Measurements from ENCODE around the gene NCKAP5. TPM values are rescaled to one million over a fixed set of nuclear protein-coding genes. Genes with fewer than 3 reads are reported as not detected.

The NCKAP5 gene
- total RNA-seq, 3 donors from 2014 or later, result 1.9 to 6.3 (median 2.3) TPM

DNA sequence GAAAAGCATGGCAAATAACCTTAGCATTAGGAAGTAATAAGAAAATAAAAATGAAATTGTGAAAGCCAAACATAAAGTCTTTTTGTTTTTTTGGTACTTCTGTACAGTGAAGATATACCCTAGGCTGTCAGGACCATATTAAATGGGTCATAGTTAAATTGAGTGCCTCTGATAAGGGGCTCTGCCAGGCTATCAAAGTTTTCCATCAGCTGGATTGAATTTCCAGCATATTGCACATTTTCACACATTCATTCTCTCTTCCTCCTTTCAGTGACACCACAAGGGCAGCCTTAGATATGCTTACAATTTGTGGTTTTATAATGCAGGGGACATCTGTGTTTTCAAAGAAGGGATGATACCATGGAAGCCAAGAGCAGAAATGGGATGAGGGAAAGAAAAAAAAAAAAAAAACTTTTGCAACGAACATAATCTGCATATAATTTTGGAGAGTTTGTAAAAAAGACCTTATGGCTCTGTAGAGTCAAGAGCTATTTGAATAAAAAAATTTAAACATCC is 789.0 kb downstream of the NCKAP5 start:
- intact Hi-C loops (cut with DNase I, micrococcal nuclease), result no loop called here
- Histone ChIP-seq H3K4me3 (no peak overlapping the region), H3K9me3 (no peaks in the 10 kb centered on the region), H3K4me1 (ENCODE audit: low read depth) (no peaks in the 10 kb centered on the region), H3K36me3 (ENCODE audit: low read depth) (no peaks in the 10 kb centered on the region)
- ATAC-seq (no peak), DNase-seq (no peak)
- TF ChIP-seq, protein P1, sequence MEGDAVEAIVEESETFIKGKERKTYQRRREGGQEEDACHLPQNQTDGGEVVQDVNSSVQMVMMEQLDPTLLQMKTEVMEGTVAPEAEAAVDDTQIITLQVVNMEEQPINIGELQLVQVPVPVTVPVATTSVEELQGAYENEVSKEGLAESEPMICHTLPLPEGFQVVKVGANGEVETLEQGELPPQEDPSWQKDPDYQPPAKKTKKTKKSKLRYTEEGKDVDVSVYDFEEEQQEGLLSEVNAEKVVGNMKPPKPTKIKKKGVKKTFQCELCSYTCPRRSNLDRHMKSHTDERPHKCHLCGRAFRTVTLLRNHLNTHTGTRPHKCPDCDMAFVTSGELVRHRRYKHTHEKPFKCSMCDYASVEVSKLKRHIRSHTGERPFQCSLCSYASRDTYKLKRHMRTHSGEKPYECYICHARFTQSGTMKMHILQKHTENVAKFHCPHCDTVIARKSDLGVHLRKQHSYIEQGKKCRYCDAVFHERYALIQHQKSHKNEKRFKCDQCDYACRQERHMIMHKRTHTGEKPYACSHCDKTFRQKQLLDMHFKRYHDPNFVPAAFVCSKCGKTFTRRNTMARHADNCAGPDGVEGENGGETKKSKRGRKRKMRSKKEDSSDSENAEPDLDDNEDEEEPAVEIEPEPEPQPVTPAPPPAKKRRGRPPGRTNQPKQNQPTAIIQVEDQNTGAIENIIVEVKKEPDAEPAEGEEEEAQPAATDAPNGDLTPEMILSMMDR (IDR thresholded peaks at IDR 0.05), result no peak

DNA sequence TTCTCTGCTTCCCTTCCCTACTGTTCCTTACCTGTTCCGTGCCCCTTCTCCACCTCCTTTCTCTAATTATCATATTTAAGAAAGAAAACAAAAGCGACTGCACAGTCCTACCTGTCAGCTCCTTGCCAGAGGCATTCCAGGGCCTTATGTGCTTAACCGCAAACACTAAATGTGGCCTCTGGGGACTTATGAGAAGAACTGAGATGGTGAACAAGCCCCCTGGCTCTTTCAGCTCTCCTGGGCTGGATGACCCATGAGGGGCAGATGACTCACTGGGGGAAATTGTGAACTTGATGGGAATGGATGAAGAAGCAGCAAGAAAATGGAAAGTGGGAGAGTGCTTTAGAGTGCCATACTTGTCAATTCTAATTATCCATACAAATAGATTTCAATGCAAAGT is 792.0 kb downstream of the NCKAP5 start:
- intact Hi-C loops (cut with DNase I, micrococcal nuclease), result no loop called here
- Histone ChIP-seq H3K4me3 (no peak overlapping the region), H3K4me1 (ENCODE audit: low read depth) (no peaks in the 10 kb centered on the region), H3K36me3 (ENCODE audit: low read depth) (no peaks in the 10 kb centered on the region), H3K9me3 (no peaks in the 10 kb centered on the region)
- ATAC-seq (no peak), DNase-seq (no peak)
- TF ChIP-seq, protein P1 (IDR thresholded peaks at IDR 0.05), result no peak

DNA sequence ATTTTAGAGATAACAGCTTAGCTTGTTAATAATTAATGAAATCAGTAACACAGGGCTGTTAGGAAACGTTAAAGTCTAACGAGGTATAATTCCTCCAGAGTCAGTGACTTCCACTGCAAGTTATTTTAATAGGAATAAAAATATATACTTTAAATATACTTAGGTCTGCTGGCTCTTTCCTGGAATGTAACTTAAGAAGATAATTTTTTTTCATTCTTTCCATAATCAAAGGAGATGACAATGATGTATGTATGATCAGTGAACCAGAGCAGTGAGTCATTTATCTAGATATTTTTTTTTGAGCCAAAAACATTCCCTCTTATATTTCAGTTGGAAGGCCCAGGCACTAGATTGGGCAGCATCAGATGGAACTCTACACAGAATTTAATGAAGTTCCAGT is 794.1 kb downstream of the NCKAP5 start:
- Histone ChIP-seq H3K36me3 (ENCODE audit: low read depth) (no peaks in the 10 kb centered on the region), H3K9me3 (no peaks in the 10 kb centered on the region), H3K4me3 (no peak overlapping the region), H3K4me1 (ENCODE audit: low read depth) (no peaks in the 10 kb centered on the region)
- intact Hi-C loops (cut with DNase I, micrococcal nuclease), result no loop called here
- TF ChIP-seq, protein P1 (IDR thresholded peaks at IDR 0.05), result no peak
- DNase-seq (no peak), ATAC-seq (no peak)

DNA sequence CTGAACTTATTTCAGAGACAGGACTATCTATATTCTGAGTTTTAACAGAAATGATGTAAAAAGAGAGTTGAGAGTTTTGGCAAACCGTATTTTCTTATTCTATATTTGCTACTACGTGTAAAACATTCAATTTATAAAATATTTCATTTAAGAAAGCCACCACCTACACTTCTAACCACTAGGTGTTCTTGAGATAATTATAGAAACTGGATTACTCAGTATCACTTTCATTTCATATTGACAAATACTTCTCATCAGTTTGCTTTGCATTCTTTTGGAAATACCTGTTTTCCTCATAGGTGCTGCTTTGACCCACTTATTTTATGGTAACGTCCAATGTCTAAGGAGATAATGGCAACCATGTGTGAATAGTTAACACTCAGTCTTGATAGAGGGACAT is 794.9 kb downstream of the NCKAP5 start:
- Histone ChIP-seq H3K9me3 (no peaks in the 10 kb centered on the region), H3K36me3 (ENCODE audit: low read depth) (no peaks in the 10 kb centered on the region), H3K4me1 (ENCODE audit: low read depth) (no peaks in the 10 kb centered on the region), H3K4me3 (no peak overlapping the region)
- intact Hi-C loops (cut with DNase I, micrococcal nuclease), result no loop called here
- ATAC-seq (no peak), DNase-seq (no peak)
- TF ChIP-seq, protein P1 (IDR thresholded peaks at IDR 0.05), result no peak

DNA sequence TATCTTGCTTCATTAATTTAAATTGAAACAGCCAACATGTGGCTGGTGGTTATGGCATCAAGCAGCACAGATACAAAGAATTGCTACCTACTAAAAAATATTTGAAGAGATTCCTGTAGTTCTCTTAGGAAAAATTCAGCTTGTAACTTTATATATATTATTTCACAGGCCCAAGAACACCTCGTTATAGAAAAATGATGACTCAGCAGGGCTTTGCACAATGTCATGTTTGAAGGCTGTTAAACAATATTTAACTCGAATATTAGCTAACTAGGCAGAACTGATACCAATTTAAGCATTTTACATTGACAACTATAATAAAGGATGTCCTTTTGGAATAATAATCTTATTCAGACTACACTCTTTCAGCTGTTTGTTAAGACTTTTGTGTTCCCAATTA is 795.9 kb downstream of the NCKAP5 start:
- no peaks in the 10 kb centered on the region for H3K4me1 ChIP-seq (ENCODE audit: low read depth)
- intact Hi-C loops (cut with DNase I, micrococcal nuclease), result no loop called here
- no peak for ATAC-seq
- no peak overlapping the region for H3K4me3 ChIP-seq
- H3K9me3 ChIP-seq, result no peaks in the 10 kb centered on the region
- no peaks in the 10 kb centered on the region for H3K36me3 ChIP-seq (ENCODE audit: low read depth)
- DNase-seq, result no peak
- TF ChIP-seq, protein P1 (IDR thresholded peaks at IDR 0.05), result no peak

DNA sequence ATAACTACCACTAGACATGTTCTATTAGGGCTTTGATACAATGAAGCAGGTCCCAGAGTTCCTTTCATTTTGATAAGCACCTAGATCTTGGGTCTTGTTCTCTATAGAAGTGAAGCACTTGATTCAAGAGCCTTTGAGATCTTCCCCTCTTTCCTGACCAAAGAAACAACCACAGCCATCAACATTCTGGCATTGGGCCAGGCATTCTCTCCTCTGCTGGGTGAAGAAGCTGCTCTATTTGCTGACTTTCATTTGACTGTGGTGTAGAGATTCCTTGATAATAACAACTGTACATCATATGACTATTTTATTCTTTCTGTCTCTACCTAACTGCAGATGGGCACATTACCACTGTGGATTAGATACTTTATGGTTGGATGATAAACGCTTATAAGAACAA is 801.7 kb downstream of the NCKAP5 start:
- intact Hi-C loops (cut with DNase I, micrococcal nuclease), result no loop called here
- Histone ChIP-seq H3K4me3 (no peak overlapping the region), H3K36me3 (ENCODE audit: low read depth) (no peaks in the 10 kb centered on the region), H3K9me3 (no peaks in the 10 kb centered on the region), H3K4me1 (ENCODE audit: low read depth) (no peaks in the 10 kb centered on the region)
- DNase-seq (no peak), ATAC-seq (no peak)
- TF ChIP-seq, protein P1 (IDR thresholded peaks at IDR 0.05), result no peak
